Peyer's patch (tissue), 4 donors: ENCODE measurements around the gene TMEM9.

Source experiments
- POLR2A ChIP-seq, 2 donors: fragments of 450-650 bp; IDR thresholded peaks; one replicate each; pipeline ENCODE4 v1.5.1; 2017; ENCODE audit warnings: antibody characterized with exemption in 2 of 2, mild to moderate bottlenecking in 2 of 2, moderate library complexity in 2 of 2
- TF ChIP-seq, protein P1 (sequence below), 6 experiments: fragments of 450-650 bp in 4 of 6; fragments of 200-600 bp in 2 of 6; sonication (generic) in 1 of 6; IDR thresholded peaks; one replicate each; pipeline ENCODE4 v1.5.1; 2017 to 2019; ENCODE audit warnings: antibody characterized with exemption in 6 of 6, mild to moderate bottlenecking in 3 of 6, moderate library complexity in 1 of 6

DNA sequence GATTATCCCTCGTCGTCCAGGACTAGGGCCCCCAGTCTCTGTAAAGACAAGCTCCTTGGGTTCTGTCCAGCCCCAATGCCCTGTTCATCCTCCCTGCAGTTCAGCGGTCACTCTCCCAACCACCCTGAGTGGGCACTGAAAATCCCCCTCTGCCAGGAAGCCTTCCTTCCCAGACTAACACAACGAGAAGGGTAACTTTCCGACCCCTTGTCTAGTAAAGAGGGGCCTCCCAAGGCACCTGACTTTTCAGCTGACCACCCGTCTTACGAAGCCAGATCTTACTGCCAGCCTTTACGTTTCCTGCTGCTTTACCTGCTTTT, 13.4 kb downstream of the TMEM9 start:
- TF ChIP-seq, protein P1, sequence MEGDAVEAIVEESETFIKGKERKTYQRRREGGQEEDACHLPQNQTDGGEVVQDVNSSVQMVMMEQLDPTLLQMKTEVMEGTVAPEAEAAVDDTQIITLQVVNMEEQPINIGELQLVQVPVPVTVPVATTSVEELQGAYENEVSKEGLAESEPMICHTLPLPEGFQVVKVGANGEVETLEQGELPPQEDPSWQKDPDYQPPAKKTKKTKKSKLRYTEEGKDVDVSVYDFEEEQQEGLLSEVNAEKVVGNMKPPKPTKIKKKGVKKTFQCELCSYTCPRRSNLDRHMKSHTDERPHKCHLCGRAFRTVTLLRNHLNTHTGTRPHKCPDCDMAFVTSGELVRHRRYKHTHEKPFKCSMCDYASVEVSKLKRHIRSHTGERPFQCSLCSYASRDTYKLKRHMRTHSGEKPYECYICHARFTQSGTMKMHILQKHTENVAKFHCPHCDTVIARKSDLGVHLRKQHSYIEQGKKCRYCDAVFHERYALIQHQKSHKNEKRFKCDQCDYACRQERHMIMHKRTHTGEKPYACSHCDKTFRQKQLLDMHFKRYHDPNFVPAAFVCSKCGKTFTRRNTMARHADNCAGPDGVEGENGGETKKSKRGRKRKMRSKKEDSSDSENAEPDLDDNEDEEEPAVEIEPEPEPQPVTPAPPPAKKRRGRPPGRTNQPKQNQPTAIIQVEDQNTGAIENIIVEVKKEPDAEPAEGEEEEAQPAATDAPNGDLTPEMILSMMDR (IDR thresholded peaks at IDR 0.05), result no peak
- TF ChIP-seq POLR2A (IDR thresholded peaks at IDR 0.05), result no peak
